HepG2 (cell line): ENCODE measurements around the gene PCGF2. TPM values are rescaled to one million over a fixed set of nuclear protein-coding genes. Genes with fewer than 3 reads are reported as not detected.

Experiments used
- ARHGAP35 ChIP-seq: sonication (generic); formaldehyde crosslinking; IDR thresholded peaks from 2 replicates; pipeline ENCODE4 v1.9.0; 2022; ENCODE audit warnings: mild to moderate bottlenecking, inconsistent platforms, moderate library complexity, missing genetic modification reagents, borderline replicate concordance
- CHD4 ChIP-seq: fragments of 200-600 bp; sonication (generic); IDR thresholded peaks from 2 replicates; pipeline ENCODE4 v1.7.0; 2017; ENCODE audit warnings: mild to moderate bottlenecking, low read length, borderline replicate concordance
- ESRRA ChIP-seq: sonication (generic); formaldehyde crosslinking; IDR thresholded peaks from 2 replicates; pipeline ENCODE4 v1.5.1; 2020; ENCODE audit warnings: mild to moderate bottlenecking, low read depth, missing genetic modification reagents
- HMGXB4 ChIP-seq, 2 experiments: sonication (generic) in 1 of 2; formaldehyde crosslinking in 1 of 2; IDR thresholded peaks; 2 replicates each; pipeline versions ENCODE4 v1.4.0 to v1.6.1; 2018 to 2020; ENCODE audit warnings: missing genetic modification reagents in 2 of 2, borderline replicate concordance in 1 of 2, low read depth in 1 of 2, mild to moderate bottlenecking in 1 of 2, missing biosample characterization in 1 of 2
- HNRNPH1 ChIP-seq: fragments of 200-400 bp; formaldehyde crosslinking; optimal IDR thresholded peaks from 2 replicates; pipeline ENCODE3; 2017; ENCODE audit warnings: mild to moderate bottlenecking, low read depth, low read length
- KMT2A ChIP-seq: sonication (generic); formaldehyde crosslinking; IDR thresholded peaks from 2 replicates; pipeline ENCODE4 v1.4.0; 2020; ENCODE audit warnings: missing genetic modification reagents
- MIXL1 ChIP-seq: IDR thresholded peaks from 2 replicates; pipeline ENCODE4 v1.6.1; 2016
- MXD1 ChIP-seq: sonication (generic); formaldehyde crosslinking; IDR thresholded peaks from 2 replicates; pipeline ENCODE4 v1.4.0; 2020; ENCODE audit warnings: mild to moderate bottlenecking, missing genetic modification reagents
- NFIC ChIP-seq: IDR thresholded peaks from 2 replicates; pipeline ENCODE4 v1.6.1; 2012; ENCODE audit warnings: mild to moderate bottlenecking, low read length, inconsistent platforms
- ONECUT2 ChIP-seq: sonication (generic); formaldehyde crosslinking; IDR thresholded peaks from 2 replicates; pipeline ENCODE4 v1.4.0; 2020; ENCODE audit warnings: missing genetic modification reagents
- RFX5 ChIP-seq: IDR thresholded peaks from 2 replicates; pipeline ENCODE4 v1.6.1; 2011; ENCODE audit warnings: low read depth, low read length, improper control_type of control experiment
- SNAPC4 ChIP-seq: sonication (generic); formaldehyde crosslinking; IDR thresholded peaks from 2 replicates; pipeline ENCODE4 v1.4.0; 2020; ENCODE audit warnings: mild to moderate bottlenecking, missing genetic modification reagents
- TSC22D2 ChIP-seq: sonication (generic); formaldehyde crosslinking; IDR thresholded peaks from 2 replicates; pipeline ENCODE4 v1.5.1; 2020; ENCODE audit warnings: missing genetic modification reagents, mild to moderate bottlenecking, borderline replicate concordance
- ZBTB39 ChIP-seq: sonication (generic); formaldehyde crosslinking; IDR thresholded peaks from 2 replicates; pipeline ENCODE4 v1.5.0; 2020; ENCODE audit warnings: missing genetic modification reagents
- ZNF17 ChIP-seq: sonication (generic); formaldehyde crosslinking; IDR thresholded peaks from 2 replicates; pipeline ENCODE4 v1.5.0; 2020; ENCODE audit warnings: mild to moderate bottlenecking, missing genetic modification reagents
- ZNF431 ChIP-seq: sonication (generic); formaldehyde crosslinking; IDR thresholded peaks from 2 replicates; pipeline ENCODE4 v1.9.0; 2022; ENCODE audit warnings: missing genetic modification reagents, low read depth, mild to moderate bottlenecking, borderline replicate concordance
- ZNF576 ChIP-seq: sonication (generic); formaldehyde crosslinking; IDR thresholded peaks from 2 replicates; pipeline ENCODE4 v1.4.0; 2020; ENCODE audit warnings: mild to moderate bottlenecking, missing genetic modification reagents
- ZNF749 ChIP-seq: sonication (generic); formaldehyde crosslinking; IDR thresholded peaks from 2 replicates; pipeline ENCODE4 v1.8.0; 2022; ENCODE audit warnings: mild to moderate bottlenecking, missing genetic modification reagents, moderate library complexity, borderline replicate concordance
- ZNF891 ChIP-seq: sonication (generic); formaldehyde crosslinking; IDR thresholded peaks from 2 replicates; pipeline ENCODE4 v1.5.0; 2020; ENCODE audit warnings: mild to moderate bottlenecking, missing genetic modification reagents
- polyA plus RNA-seq, 8 experiments: library from polyadenylated mRNA; depleted of rRNA in 3 of 8; stranded (reverse) in 7 of 8; unstranded in 1 of 8; fragments of >200 nt; fragmentation: Illumina TruSeq in 4 of 8; extraction: Trizol in 4 of 8; gene quantifications; 2 replicates each; pipeline versions ENCODE4 v1.2.1 to v1.2.3, GENCODE V29; 2011 to 2016; ENCODE audit warnings: low read depth in 4 of 8, missing spikeins in 1 of 8, mixed read lengths in 1 of 8; ENCODE audit not compliant: insufficient read depth in 1 of 8
- total RNA-seq, 5 experiments: library from RNA; depleted of rRNA; stranded (reverse); fragments of >200 nt; fragmentation: Illumina TruSeq; extraction: Trizol; gene quantifications; 2 replicates each; pipeline ENCODE4 v1.2.3, GENCODE V29; 2016; ENCODE audit warnings: low read depth in 1 of 5

PCGF2 gene
- total and polyA plus RNA-seq, 2 of the 13 experiments (the other 11 are each of a cell fraction or from before 2014, with no cell fraction given), result 11.6 to 29.4 TPM

- TF ChIP-seq HMGXB4 (CRISPR knock-in tag; IDR thresholded peaks at IDR 0.05; ENCODE audit: borderline replicate concordance in 1 of 2, low read depth in 1 of 2) (no peak), ARHGAP35 (CRISPR knock-in tag) (no peak), HNRNPH1 (no peak), KMT2A (CRISPR knock-in tag) (no peak), ESRRA (no peak), RFX5 (no peak), ZBTB39 (CRISPR knock-in tag) (0 out of 2 replicates have a peak, but pooled peaks have one; percentile 33), ZNF749 (0 out of 2 replicates have a peak, but pooled peaks have one; percentile 10), ZNF576 (CRISPR knock-in tag) (0 out of 2 replicates have a peak, but pooled peaks have one; percentile 56), MXD1 (no peak; the same call in 1 of the 2 replicates), ZNF17 (CRISPR knock-in tag) (no peak), SNAPC4 (CRISPR knock-in tag) (0 out of 2 replicates have a peak, but pooled peaks have one; percentile 14), TSC22D2 (CRISPR knock-in tag) (no peak), ZNF891 (CRISPR knock-in tag) (no peak), CHD4 (no peak), NFIC (0 out of 2 replicates have a peak, but pooled peaks have one; percentile 22), ZNF431 (CRISPR knock-in tag) (no peak), ONECUT2 (CRISPR knock-in tag) (no peak), MIXL1 (CRISPR knock-in tag) (no peak)
Measured at GRCh38 chr17:38729368-38729885, 18.7 kb downstream of the PCGF2 start (continued).
